Astrocyte (in vitro differentiated cells and primary cell): ENCODE measurements around the gene POLG.

Experiments used
- EZH2 ChIP-seq: IDR thresholded peaks from 2 replicates; pipeline ENCODE4 v1.6.1; 2012; ENCODE audit warnings: mild to moderate bottlenecking, low read length, inconsistent platforms; ENCODE audit not compliant: insufficient read depth
- TF ChIP-seq, protein P1 (sequence below): IDR thresholded peaks from 2 replicates; pipeline ENCODE4 v1.5.1; 2011; ENCODE audit warnings: low read depth, mild to moderate bottlenecking, inconsistent platforms, low read length, moderate library complexity; ENCODE audit not compliant: insufficient read depth

DNA sequence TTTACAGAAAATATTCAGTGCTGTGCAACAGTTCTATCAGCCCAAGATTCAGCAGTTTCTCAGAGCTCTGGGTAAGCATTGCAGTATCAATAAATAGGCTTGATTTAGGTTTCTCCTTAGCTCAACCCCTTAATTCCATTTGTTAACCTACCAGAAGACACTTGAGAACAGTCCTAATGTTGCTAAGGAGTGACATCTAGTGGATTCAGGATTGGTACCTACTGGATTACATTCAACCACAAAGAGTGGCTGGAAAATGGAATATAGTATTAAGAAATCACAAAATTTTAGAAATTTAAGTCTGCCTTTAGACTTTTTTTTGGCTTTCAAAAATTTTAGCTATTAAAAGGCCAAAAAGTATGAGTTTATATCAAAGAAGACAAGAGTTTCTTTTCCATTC, 34.7 kb downstream of the POLG start:
- TF ChIP-seq, protein P1, sequence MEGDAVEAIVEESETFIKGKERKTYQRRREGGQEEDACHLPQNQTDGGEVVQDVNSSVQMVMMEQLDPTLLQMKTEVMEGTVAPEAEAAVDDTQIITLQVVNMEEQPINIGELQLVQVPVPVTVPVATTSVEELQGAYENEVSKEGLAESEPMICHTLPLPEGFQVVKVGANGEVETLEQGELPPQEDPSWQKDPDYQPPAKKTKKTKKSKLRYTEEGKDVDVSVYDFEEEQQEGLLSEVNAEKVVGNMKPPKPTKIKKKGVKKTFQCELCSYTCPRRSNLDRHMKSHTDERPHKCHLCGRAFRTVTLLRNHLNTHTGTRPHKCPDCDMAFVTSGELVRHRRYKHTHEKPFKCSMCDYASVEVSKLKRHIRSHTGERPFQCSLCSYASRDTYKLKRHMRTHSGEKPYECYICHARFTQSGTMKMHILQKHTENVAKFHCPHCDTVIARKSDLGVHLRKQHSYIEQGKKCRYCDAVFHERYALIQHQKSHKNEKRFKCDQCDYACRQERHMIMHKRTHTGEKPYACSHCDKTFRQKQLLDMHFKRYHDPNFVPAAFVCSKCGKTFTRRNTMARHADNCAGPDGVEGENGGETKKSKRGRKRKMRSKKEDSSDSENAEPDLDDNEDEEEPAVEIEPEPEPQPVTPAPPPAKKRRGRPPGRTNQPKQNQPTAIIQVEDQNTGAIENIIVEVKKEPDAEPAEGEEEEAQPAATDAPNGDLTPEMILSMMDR = peak; percentile 32
- TF ChIP-seq EZH2 = no peak
